Neural progenitor cell (in vitro differentiated cells): ENCODE data around the gene FUT2.

ENCODE experiments used
- CTCF ChIP-seq: fragments of 200-600 bp; sonication (generic); IDR thresholded peaks from 2 replicates; pipeline ENCODE4 v1.5.1; 2017; ENCODE audit warnings: antibody characterized with exemption, mild to moderate bottlenecking
- EZH2 ChIP-seq: fragments of 200-600 bp; sonication (generic); IDR thresholded peaks from 2 replicates; pipeline ENCODE4 v1.6.1; 2017; ENCODE audit warnings: antibody characterized with exemption, mild to moderate bottlenecking, moderate library complexity

GRCh38 chr19:48654299-48655059, 41.3 kb upstream of the FUT2 start:
- no peak for TF ChIP-seq CTCF
- no peak for TF ChIP-seq EZH2
